Mucosa of descending colon (tissue), 3 donors: ENCODE measurements around the gene PTK7. TPM values are rescaled to one million over a fixed set of nuclear protein-coding genes. Genes with fewer than 3 reads are reported as not detected.

Source experiments
- ATAC-seq: fragments of 200-7000 bp; cut with Tn5 transposase; one replicate; pipeline ENCODE4 v1.9.1; 2020; ENCODE audit warnings: mild to moderate bottlenecking, moderate library complexity
- DNase-seq, 3 donors: peaks; one replicate each; pipeline ENCODE4 v3.0.0-alpha.2; 2020
- H3K36me3 ChIP-seq: fragments of 200-600 bp; one replicate; pipeline ENCODE4 v1.8.0; 2021; ENCODE audit warnings: low read depth, mild to moderate bottlenecking
- H3K4me1 ChIP-seq: fragments of 200-600 bp; one replicate; pipeline ENCODE4 v1.8.0; 2021; ENCODE audit warnings: low read depth, mild to moderate bottlenecking
- H3K4me3 ChIP-seq: fragments of 200-600 bp; one replicate; pipeline ENCODE4 v1.8.0; 2021; ENCODE audit warnings: mild to moderate bottlenecking
- H3K9me3 ChIP-seq: fragments of 200-600 bp; one replicate; pipeline ENCODE4 v1.8.0; 2021; ENCODE audit warnings: mild to moderate bottlenecking
- intact Hi-C, 2 donors: fragments of 100-400 bp; cut with DNase I in 1 of 2; cut with micrococcal nuclease in 1 of 2; formaldehyde crosslinking; loops; one replicate each; pipeline versions ENCODE4 v1.11.0 to v1.11.1; 2022; cut with DNase I, micrococcal nuclease
- total RNA-seq, 3 donors: library from RNA; stranded (reverse); fragmentation: NEBNext Ultra II Directional in 2 of 3; extraction: Animal tissue kit (Norgen Biotek cat#: 25700) in 2 of 3; gene quantifications; one replicate each; pipeline versions ENCODE4 v1.2.1 to v1.2.4, GENCODE V29; 2021 to 2023
- TF ChIP-seq, protein P1 (sequence below): fragments of 200-600 bp; IDR thresholded peaks from one replicate; pipeline ENCODE4 v1.8.0; 2022; ENCODE audit warnings: antibody characterized with exemption, mild to moderate bottlenecking
- donor health status: DM: no; HTN: no; CAD: no; lungs with moderate emphysema.
- donor health status: DM: no; HTN: no; CAD: no.
- donor health status: DM: no; HTN: yes; CAD: no.

Gene PTK7
- total RNA-seq, 3 donors from 2014 or later: 8.3 to 12.9 (median 9.4) TPM

DNA sequence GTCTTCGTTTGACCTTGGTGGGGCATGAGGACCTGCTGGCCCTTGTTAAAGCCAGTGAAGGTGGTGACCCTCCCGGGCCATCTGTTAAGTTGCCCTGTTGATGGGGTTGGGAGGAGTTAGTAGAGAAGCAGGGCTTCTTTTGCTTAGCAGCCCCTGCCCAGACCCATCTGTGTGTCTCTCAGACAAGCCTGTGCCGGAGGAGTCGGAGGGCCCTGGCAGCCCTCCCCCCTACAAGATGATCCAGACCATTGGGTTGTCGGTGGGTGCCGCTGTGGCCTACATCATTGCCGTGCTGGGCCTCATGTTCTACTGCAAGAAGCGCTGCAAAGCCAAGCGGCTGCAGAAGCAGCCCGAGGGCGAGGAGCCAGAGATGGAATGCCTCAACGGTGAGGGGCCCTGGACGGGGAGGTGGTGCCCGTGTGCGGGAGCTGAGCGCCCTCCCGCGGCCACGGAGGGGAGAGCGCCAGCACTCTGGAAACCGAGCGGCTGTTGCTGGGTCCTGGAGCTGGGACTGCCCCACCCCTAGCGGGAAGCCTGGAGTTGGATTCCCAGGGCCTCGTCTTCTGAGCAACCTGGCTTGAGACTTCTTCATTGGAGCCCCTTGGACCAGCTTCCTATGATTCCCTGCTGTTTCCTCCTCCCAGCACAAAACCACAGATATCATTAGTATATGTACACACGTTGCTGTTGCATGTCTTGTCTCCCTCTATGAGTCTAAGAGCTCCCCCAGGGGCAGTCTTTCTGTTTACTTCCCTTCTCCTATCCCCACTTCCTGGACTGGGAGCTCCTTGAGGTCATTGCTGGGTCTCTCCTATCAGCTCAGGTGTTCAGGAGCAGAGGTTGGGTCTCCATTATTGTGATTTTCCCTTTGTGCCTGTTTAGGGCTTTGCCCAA, 67.4 kb downstream of the PTK7 start:
- ATAC-seq (peak; percentile 99), DNase-seq (peak; percentile 82 to 89 (median 86))
- Histone ChIP-seq H3K4me3 (no peak overlapping the region), H3K36me3 (no peaks in the 10 kb centered on the region), H3K4me1 (peaks cover 8% of the 10 kb centered on the region), H3K9me3 (no peaks in the 10 kb centered on the region)
- TF ChIP-seq, protein P1, sequence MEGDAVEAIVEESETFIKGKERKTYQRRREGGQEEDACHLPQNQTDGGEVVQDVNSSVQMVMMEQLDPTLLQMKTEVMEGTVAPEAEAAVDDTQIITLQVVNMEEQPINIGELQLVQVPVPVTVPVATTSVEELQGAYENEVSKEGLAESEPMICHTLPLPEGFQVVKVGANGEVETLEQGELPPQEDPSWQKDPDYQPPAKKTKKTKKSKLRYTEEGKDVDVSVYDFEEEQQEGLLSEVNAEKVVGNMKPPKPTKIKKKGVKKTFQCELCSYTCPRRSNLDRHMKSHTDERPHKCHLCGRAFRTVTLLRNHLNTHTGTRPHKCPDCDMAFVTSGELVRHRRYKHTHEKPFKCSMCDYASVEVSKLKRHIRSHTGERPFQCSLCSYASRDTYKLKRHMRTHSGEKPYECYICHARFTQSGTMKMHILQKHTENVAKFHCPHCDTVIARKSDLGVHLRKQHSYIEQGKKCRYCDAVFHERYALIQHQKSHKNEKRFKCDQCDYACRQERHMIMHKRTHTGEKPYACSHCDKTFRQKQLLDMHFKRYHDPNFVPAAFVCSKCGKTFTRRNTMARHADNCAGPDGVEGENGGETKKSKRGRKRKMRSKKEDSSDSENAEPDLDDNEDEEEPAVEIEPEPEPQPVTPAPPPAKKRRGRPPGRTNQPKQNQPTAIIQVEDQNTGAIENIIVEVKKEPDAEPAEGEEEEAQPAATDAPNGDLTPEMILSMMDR: peak; percentile 93
- intact Hi-C loops: loop anchor here in 1 of 2 donors (10.0 kb wide), 1 partner anchor 239 kb away; no protein-coding TSS in a partner anchor

DNA sequence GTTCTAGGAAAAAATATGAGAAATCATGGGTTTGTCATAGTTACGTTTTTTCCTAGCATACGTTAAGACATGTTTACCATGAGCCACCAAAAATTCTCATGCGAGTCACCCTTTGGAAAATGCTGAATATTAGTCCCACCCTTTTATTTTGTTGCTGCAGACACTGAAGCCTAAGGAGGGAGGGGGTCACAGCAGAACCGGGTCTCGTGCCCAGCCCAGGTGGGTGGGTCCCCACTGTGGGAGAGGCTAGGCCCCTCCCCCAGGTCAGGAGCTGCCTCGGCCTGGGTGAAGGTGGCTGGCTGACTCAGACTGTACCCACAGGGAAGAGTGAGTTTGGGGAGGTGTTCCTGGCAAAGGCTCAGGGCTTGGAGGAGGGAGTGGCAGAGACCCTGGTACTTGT, 68.8 kb downstream of the PTK7 start:
- no peak for ATAC-seq
- no peak overlapping the region for H3K4me3 ChIP-seq
- peaks cover 11% of the 10 kb centered on the region for H3K4me1 ChIP-seq
- H3K9me3 ChIP-seq: no peaks in the 10 kb centered on the region
- intact Hi-C loops: loop anchor here (5.0 to 10.0 kb wide), 2 partner anchors 238 to 240 kb away; no protein-coding TSS in a partner anchor
- TF ChIP-seq, protein P1: no peak
- no peaks in the 10 kb centered on the region for H3K36me3 ChIP-seq
- no peak for DNase-seq

DNA sequence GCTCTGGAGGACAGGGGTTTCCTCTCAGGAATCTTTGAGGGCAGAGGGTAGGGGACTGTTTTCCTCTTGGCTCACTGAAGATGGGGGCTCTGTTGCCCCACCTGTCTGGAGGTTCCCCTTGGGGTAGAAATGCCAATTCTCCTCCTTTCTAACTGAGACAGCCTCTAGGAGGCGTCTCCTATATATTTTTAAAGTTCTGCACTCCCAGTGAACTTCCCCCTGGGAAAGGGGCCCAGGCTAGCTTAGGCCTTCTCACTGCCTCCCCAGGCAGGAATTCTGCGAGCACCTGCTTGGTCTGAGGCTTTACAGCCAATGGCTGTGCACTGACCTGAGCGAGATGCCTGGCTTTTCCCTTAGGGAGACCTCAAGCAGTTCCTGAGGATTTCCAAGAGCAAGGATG, 70.1 kb downstream of the PTK7 start:
- no peak for DNase-seq
- Histone ChIP-seq H3K4me3 (no peak overlapping the region), H3K9me3 (no peaks in the 10 kb centered on the region), H3K36me3 (no peaks in the 10 kb centered on the region), H3K4me1 (peaks cover 22% of the 10 kb centered on the region)
- TF ChIP-seq, protein P1: no peak
- no peak for ATAC-seq
- intact Hi-C loops: loop anchor here (5.0 to 10.0 kb wide), 2 partner anchors 239 to 241 kb away; no protein-coding TSS in a partner anchor

DNA sequence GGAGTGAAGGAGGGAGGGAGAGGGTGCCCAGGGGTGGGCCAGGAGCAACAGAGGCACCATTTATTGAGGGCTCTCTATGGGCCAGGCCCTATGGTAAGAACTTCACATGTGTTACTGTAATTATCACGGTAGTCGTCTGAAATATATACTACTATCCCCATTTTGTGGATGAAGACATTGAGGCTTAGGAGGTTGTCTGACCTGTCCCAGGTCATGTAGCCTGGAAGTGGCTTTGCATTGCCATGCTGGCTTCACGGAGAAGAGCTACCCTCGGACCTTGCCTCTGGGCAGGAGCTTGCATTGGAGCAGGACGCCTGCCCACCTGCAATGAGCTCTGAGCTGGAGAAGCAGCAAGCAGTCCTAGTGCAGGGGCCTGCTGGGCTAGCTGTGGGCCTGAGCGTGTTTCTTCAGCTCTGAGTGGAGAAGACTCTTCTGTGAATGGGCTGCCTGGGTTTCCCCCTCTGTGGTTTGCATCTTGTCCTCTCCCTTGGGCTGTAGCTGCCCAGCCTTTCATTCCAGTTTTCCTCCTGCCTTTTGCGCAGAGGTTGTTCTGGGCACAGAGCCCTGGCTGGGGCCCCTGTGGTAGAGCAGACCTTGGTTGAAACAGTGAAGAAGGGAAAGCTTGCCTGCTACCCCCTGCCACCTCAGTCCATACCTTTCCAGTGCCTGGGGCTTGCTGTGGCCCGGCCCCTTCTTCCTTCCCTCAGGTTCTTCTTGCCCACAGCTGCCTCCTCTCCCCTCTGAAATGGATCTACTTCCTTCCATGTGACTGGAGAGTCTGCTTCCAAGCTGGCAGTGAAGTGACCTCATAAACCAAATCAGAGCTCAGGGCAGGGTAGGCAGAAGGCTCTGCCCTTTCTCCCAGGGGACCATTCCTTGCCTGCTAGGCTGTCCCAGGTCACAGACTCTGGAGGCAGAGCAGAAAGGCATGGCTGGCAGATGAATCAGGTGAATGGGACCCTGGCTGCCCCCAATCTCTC, 70.9 kb downstream of the PTK7 start:
- ATAC-seq (no peak), DNase-seq (no peak)
- intact Hi-C loops: loop anchor here (5.0 to 10.0 kb wide), 2 partner anchors 240 to 242 kb away; no protein-coding TSS in a partner anchor
- Histone ChIP-seq H3K4me1 (peaks cover 22% of the 10 kb centered on the region), H3K9me3 (no peaks in the 10 kb centered on the region), H3K36me3 (no peaks in the 10 kb centered on the region), H3K4me3 (no peak overlapping the region)
- TF ChIP-seq, protein P1: no peak

DNA sequence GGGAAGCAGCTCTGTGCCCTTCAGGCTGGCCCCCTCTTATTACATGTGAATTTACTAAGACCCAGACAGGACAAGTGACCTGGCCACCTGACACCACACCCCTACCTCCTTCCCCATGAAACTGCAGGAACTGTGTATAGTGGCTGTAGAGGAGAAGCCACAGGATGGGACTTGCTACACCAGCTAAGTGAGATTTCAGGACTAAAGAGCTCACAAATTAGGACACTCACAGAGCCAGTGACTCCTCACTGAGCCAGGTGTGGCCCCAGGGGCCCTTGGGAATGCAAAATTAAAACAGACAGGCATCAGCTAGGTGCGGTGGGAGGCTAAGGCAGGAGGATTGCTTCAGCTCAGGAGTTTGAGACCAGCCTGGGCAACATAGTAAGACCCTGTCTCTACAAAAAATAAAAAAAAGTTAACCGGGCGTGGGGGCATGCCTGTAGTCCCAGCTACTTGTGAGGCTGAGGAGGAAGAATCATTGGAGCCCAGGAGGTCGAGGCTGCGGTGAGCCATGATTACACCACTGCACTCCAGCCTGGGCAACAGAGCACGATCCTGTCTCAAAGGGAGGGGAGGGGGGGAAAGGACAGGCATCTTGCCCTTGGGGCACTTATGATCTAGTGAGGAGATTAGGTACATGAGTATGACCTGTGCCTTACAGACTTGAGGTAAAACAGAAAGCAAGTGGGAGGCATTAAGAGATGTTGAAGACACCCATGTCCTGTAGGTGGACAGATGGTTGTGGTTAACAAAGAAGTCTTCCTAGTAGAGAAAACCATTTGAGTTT, 71.8 kb downstream of the PTK7 start:
- intact Hi-C loops: loop anchor here (5.0 to 10.0 kb wide), 2 partner anchors 241 to 243 kb away; no protein-coding TSS in a partner anchor
- Histone ChIP-seq H3K36me3 (no peaks in the 10 kb centered on the region), H3K4me3 (no peak overlapping the region), H3K9me3 (no peaks in the 10 kb centered on the region), H3K4me1 (peaks cover 22% of the 10 kb centered on the region)
- DNase-seq: no peak
- TF ChIP-seq, protein P1: no peak
- ATAC-seq: no peak
